CD8-positive, alpha-beta memory T cell (primary cell): ENCODE results near the gene RGS3. TPM values are rescaled to one million over a fixed set of nuclear protein-coding genes. Genes with fewer than 3 reads are reported as not detected.
"Not testable (repeated sequence)": the region's sequence is repeated elsewhere in the genome, so short reads cannot be mapped to it uniquely, and the experiment has no call there.

ENCODE experiments used
- CTCF ChIA-PET: fragments of 350-600 bp; sonication (Branson Sonifier 250); formaldehyde crosslinking; loops from one replicate; lab custom pipeline; 2021; ENCODE audit warnings: antibody characterized with exemption; lab: Charles Lee
- POLR2A ChIA-PET: fragments of 350-600 bp; sonication (Branson Sonifier 250); formaldehyde crosslinking; loops from one replicate; lab custom pipeline; 2021; ENCODE audit warnings: antibody characterized with exemption; lab: Charles Lee
- DNase-seq, 5 donors: peaks; one replicate each; pipeline versions ENCODE4 v3.0.0 to v3.0.0-alpha.2; 2020 to 2022; ENCODE audit warnings: mixed read lengths in 1 of 5
- H3K27ac ChIP-seq: one replicate; pipeline ENCODE4 v1.7.0; 2013; ENCODE audit warnings: low read depth, mild to moderate bottlenecking, low read length, moderate library complexity
- H3K27me3 ChIP-seq: 2 replicates; pipeline ENCODE4 v1.7.0; 2013; ENCODE audit warnings: low read length, mild to moderate bottlenecking; ENCODE audit not compliant: insufficient read depth, poor library complexity, severe bottlenecking
- H3K36me3 ChIP-seq: 2 replicates; pipeline ENCODE4 v1.7.0; 2013; ENCODE audit warnings: mild to moderate bottlenecking, low read length, moderate library complexity; ENCODE audit not compliant: insufficient read depth
- H3K4me1 ChIP-seq: 2 replicates; pipeline ENCODE4 v1.7.0; 2013; ENCODE audit warnings: mild to moderate bottlenecking, low read length, moderate library complexity; ENCODE audit not compliant: insufficient read depth
- H3K4me3 ChIP-seq: 2 replicates; pipeline ENCODE4 v1.7.0; 2013; ENCODE audit warnings: mild to moderate bottlenecking, low read length
- H3K9me3 ChIP-seq: 2 replicates; pipeline ENCODE4 v1.7.0; 2013; ENCODE audit warnings: mild to moderate bottlenecking, low read length
- H3K27ac Mint-ChIP-seq, 8 donors: one replicate each; pipeline ENCODE4 v1.8.0; 2020 to 2021; ENCODE audit warnings: mixed read lengths in 8 of 8, mild to moderate bottlenecking in 6 of 8, inconsistent platforms in 3 of 8, moderate library complexity in 3 of 8
- H3K27me3 Mint-ChIP-seq, 2 donors: one replicate each; pipeline ENCODE4 v1.8.0; 2020 to 2021; ENCODE audit warnings: mixed read lengths in 2 of 2, mild to moderate bottlenecking in 1 of 2, moderate library complexity in 1 of 2
- H3K36me3 Mint-ChIP-seq, 3 donors: one replicate each; pipeline ENCODE4 v1.8.0; 2020 to 2021; ENCODE audit warnings: mixed read lengths in 3 of 3, inconsistent platforms in 1 of 3, mild to moderate bottlenecking in 1 of 3
- H3K4me1 Mint-ChIP-seq, 3 donors: one replicate each; pipeline ENCODE4 v1.8.0; 2020 to 2021; ENCODE audit warnings: mixed read lengths in 3 of 3, inconsistent platforms in 1 of 3, mild to moderate bottlenecking in 1 of 3
- H3K4me3 Mint-ChIP-seq, 7 donors: one replicate each; pipeline ENCODE4 v1.8.0; 2020 to 2021; ENCODE audit warnings: mixed read lengths in 7 of 7, mild to moderate bottlenecking in 6 of 7, moderate library complexity in 4 of 7, inconsistent platforms in 2 of 7
- H3K9me3 Mint-ChIP-seq, 5 donors: one replicate each; pipeline ENCODE4 v1.8.0; 2020 to 2022; ENCODE audit warnings: mixed read lengths in 5 of 5, mild to moderate bottlenecking in 3 of 5, moderate library complexity in 2 of 5, inconsistent platforms in 1 of 5
- polyA plus RNA-seq: library from polyadenylated mRNA; unstranded; fragments of 300-500 nt; fragmentation: Illumina TruSeq; gene quantifications from one replicate; pipeline ENCODE4 v1.2.3, GENCODE V29; 2021
- total RNA-seq, 2 experiments: library from RNA; stranded (reverse); gene quantifications; one replicate each; pipeline ENCODE4 v1.2.3, GENCODE V29; 2021

The RGS3 gene
- total and polyA plus RNA-seq, 3 experiments from 2014 or later: 59.8 to 91.2 (median 89.2) TPM

GRCh38 chr9:113431191-113431590 lies 32.3 kb upstream of the RGS3 start:
- Histone ChIP-seq H3K9me3 (no peaks in the 10 kb centered on the region), H3K27me3 (no peaks in the 10 kb centered on the region), H3K4me1 (no peaks in the 10 kb centered on the region), H3K36me3 (no peaks in the 10 kb centered on the region), H3K4me3 (no peak overlapping the region), H3K27ac (no peak overlapping the region)
- Mint-ChIP-seq H3K27ac (no peak overlapping the region), H3K4me1 (no peaks in the 10 kb centered on the region), H3K36me3 (no peaks in the 10 kb centered on the region), H3K4me3 (no peak overlapping the region), H3K27me3 (peaks cover 10 to 14% of the 10 kb centered on the region in 2 donors), H3K9me3 (no peaks in the 10 kb centered on the region)
- no peak for DNase-seq
- ChIA-PET CTCF (no interaction called here), POLR2A (no interaction called here)

DNA sequence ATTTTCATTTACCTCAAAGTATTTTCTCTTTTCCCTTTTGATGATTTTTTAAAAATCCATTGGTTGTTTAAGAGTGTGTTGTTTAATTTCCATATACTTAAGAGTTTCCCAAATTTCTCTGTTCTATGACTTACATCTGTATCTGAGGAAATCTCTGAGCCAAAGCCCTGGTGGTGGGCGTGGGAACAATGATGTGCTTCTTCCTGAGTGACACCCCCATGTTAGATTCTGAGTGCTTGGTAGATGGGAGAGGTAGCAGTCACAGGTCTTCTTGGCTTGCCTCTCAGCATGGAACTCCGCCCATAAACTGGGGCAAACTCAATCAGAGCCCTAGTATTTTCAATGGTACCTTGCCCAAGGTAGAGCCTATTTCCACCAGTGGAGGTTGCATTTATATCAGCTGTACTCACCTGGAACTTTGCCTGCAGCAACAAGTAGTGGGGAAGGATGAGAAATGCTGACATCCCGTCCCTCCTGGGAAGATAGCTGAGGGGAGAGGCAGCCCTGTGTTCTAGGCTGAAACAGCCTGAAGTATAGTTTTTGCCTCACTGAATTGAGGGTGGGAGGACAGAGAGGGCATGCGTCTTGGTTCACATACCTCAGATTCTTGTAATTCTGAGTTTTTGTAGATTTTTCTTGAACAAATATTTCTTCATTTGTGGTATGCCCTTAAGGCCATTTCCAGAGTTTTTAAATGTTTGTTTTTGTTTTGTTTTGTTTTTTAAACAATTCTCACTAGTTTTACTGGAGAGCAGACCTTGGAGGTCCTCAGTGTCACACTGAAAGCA lies 26.6 kb upstream of the RGS3 start:
- H3K4me3 Mint-ChIP-seq: no peak overlapping the region
- DNase-seq: no peak
- no peaks in the 10 kb centered on the region for H3K4me1 Mint-ChIP-seq
- CTCF ChIA-PET: no interaction called here
- no peak overlapping the region for H3K27ac ChIP-seq
- no peaks in the 10 kb centered on the region for H3K9me3 Mint-ChIP-seq
- no peak overlapping the region for H3K27ac Mint-ChIP-seq
- no peaks in the 10 kb centered on the region for H3K4me1 ChIP-seq
- no peaks in the 10 kb centered on the region for H3K36me3 Mint-ChIP-seq
- no peaks in the 10 kb centered on the region for H3K36me3 ChIP-seq
- no peak overlapping the region for H3K4me3 ChIP-seq
- H3K27me3 ChIP-seq: no peaks in the 10 kb centered on the region
- H3K9me3 ChIP-seq: no peaks in the 10 kb centered on the region
- peaks cover 8 to 10% of the 10 kb centered on the region in 2 donors for H3K27me3 Mint-ChIP-seq
- POLR2A ChIA-PET: no interaction called here

DNA sequence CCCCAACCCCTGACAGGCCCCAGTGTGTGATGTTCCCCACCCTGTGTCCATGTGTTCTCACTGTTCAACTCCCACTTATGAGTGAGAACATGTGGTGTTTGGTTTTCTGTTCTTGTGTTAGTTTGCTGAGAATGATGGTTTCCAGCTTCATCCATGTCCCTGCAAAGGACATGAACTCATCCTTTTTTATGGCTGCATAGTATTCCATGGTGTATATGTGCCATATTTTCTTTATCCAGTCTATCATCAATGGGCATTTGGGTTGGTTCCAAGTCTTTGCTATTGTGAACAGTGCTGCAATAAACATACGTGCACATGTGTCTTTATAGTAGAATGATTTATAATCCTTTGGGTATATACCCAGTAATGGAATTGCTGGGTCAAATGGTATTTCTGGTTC lies 25.8 kb upstream of the RGS3 start:
- DNase-seq, H3K36me3 Mint-ChIP-seq, H3K36me3 ChIP-seq, H3K27ac Mint-ChIP-seq, H3K9me3 Mint-ChIP-seq, H3K4me3 ChIP-seq, H3K27me3 ChIP-seq, H3K4me3 Mint-ChIP-seq, H3K4me1 ChIP-seq, CTCF ChIA-PET, H3K4me1 Mint-ChIP-seq, H3K27ac ChIP-seq, POLR2A ChIA-PET, H3K9me3 ChIP-seq: not testable (repeated sequence)
- peaks cover 8 to 10% of the 10 kb centered on the region in 2 donors for H3K27me3 Mint-ChIP-seq

GRCh38 chr9:113444736-113445135 lies 18.8 kb upstream of the RGS3 start:
- Histone ChIP-seq H3K4me3 (no peak overlapping the region), H3K9me3 (no peaks in the 10 kb centered on the region), H3K27ac (no peak overlapping the region), H3K27me3 (no peaks in the 10 kb centered on the region), H3K4me1 (no peaks in the 10 kb centered on the region), H3K36me3 (no peaks in the 10 kb centered on the region)
- ChIA-PET CTCF (interaction anchor here (0.7 to 5.8 kb wide), 4 partner anchors 134 to 213 kb away, joined by 3 to 141 read pairs (median 30); no protein-coding TSS in a partner anchor), POLR2A (no interaction called here)
- no peaks in the 10 kb centered on the region for H3K9me3 Mint-ChIP-seq
- no peak for DNase-seq
- peaks cover 0 to 3% of the 10 kb centered on the region in 2 donors for H3K27me3 Mint-ChIP-seq
- H3K36me3 Mint-ChIP-seq: no peaks in the 10 kb centered on the region
- no peaks in the 10 kb centered on the region for H3K4me1 Mint-ChIP-seq
- no peak overlapping the region for H3K4me3 Mint-ChIP-seq
- H3K27ac Mint-ChIP-seq: no peak overlapping the region

- H3K36me3 Mint-ChIP-seq: no peaks in the 10 kb centered on the region
- H3K4me1 Mint-ChIP-seq: no peaks in the 10 kb centered on the region
- CTCF ChIA-PET: interaction anchor here (0.6 to 5.8 kb wide), 16 partner anchors 66 to 211 kb away, joined by 3 to 141 read pairs (median 4); no protein-coding TSS in a partner anchor
- POLR2A ChIA-PET: interaction anchor here (1.7 kb wide), 1 partner anchor 45 kb away, joined by 3 read pairs; no protein-coding TSS in a partner anchor
- H3K27me3 Mint-ChIP-seq: peaks cover 1 to 3% of the 10 kb centered on the region in 2 donors
- Histone ChIP-seq H3K36me3 (no peaks in the 10 kb centered on the region), H3K27me3 (no peaks in the 10 kb centered on the region), H3K27ac (no peak overlapping the region), H3K4me1 (no peaks in the 10 kb centered on the region), H3K4me3 (no peak overlapping the region), H3K9me3 (no peaks in the 10 kb centered on the region)
- no peaks in the 10 kb centered on the region for H3K9me3 Mint-ChIP-seq
- no peak overlapping the region for H3K4me3 Mint-ChIP-seq
- no peak overlapping the region for H3K27ac Mint-ChIP-seq
- peak in 2 of 5 donors; percentile 34 to 40 for DNase-seq
Observed at GRCh38 chr9:113446323-113446740, 17.2 kb upstream of the RGS3 start.

- Mint-ChIP-seq H3K27me3 (peaks cover 1 to 3% of the 10 kb centered on the region in 2 donors), H3K27ac (no peak overlapping the region), H3K36me3 (no peaks in the 10 kb centered on the region), H3K4me1 (no peaks in the 10 kb centered on the region), H3K9me3 (no peaks in the 10 kb centered on the region), H3K4me3 (no peak overlapping the region)
- Histone ChIP-seq H3K4me1 (no peaks in the 10 kb centered on the region), H3K36me3 (no peaks in the 10 kb centered on the region), H3K9me3 (no peaks in the 10 kb centered on the region), H3K27me3 (no peaks in the 10 kb centered on the region), H3K4me3 (no peak overlapping the region), H3K27ac (no peak overlapping the region)
- no peak for DNase-seq
- ChIA-PET POLR2A (no interaction called here), CTCF (interaction anchor here (1.1 to 5.8 kb wide), 4 partner anchors 130 to 208 kb away, joined by 3 to 141 read pairs (median 30); no protein-coding TSS in a partner anchor)
Observed at GRCh38 chr9:113449376-113449775, 14.2 kb upstream of the RGS3 start.

GRCh38 chr9:113452113-113452605 lies 11.4 kb upstream of the RGS3 start:
- Mint-ChIP-seq H3K27ac (no peak overlapping the region), H3K4me3 (no peak overlapping the region), H3K27me3 (peaks cover 0 to 1% of the 10 kb centered on the region in 2 donors), H3K36me3 (no peaks in the 10 kb centered on the region), H3K9me3 (no peaks in the 10 kb centered on the region), H3K4me1 (peaks cover 1 to 8% (median 8%) of the 10 kb centered on the region in 3 donors)
- POLR2A ChIA-PET: no interaction called here
- DNase-seq: no peak
- Histone ChIP-seq H3K36me3 (no peaks in the 10 kb centered on the region), H3K27me3 (no peaks in the 10 kb centered on the region), H3K27ac (no peak overlapping the region), H3K9me3 (no peaks in the 10 kb centered on the region), H3K4me3 (no peak overlapping the region), H3K4me1 (no peaks in the 10 kb centered on the region)
- CTCF ChIA-PET: interaction anchor here (0.7 to 3.1 kb wide), 5 partner anchors 70 to 206 kb away, joined by 3 to 12 read pairs (median 8); no protein-coding TSS in a partner anchor
